Measurements from ENCODE around the gene VKORC1.

Gene VKORC1

DNA sequence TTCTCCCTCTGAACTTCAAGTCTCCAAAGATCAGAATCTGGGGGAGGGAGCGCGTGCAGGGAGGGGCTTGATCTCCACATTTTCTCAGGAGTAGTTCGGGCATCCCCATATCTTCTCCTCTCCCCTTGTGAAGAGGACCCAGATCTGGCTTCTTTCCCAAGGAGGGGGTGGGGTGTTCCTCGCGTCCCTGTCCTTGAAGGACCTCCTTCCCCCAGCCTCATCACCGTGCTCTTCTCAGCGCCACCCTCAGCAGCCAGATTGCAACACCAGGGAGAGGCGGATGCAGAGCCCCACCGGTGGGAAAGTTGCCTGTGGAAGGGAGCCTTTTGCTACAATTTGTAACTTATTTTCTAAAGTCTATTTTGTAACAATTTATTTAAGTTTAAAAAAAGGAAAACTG lies 11.5 kb downstream of the VKORC1 start:
- in situ Hi-C loops (cut with MboI; ENCODE audit: low sequenced_read_pairs): no loop called here

DNA sequence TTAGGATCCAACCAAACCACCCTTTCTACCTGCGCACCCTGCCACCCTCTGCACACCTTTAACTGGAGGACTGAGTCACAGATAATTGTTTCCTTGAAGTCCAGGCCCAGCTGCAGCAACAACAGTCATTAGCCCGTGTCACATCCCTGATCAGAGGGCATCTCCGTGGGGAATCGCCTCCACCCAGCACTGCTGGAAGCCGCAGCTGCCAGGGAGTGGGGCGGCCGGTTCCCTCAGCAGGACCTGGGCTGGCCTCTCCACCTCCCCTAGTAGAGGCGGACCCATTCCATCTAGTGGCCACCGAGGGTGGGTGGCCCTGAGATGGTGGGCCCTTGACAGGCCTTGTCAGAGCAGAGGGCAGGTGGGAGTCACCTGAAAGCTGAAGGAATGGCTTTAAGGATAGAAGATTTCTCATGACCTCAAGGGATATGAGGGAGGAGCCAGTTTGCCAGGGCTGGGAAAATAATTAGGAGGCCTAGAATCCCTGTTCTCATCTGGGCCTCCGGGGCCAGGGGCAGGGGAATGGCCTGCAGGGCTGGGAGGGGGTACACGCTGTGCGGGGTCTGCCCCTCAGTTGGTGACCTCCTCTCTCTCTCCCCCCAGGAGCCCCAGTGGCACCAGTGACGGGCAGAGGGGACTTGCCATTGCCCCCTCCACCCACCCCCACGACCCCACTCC lies 12.1 kb downstream of the VKORC1 start:
- in situ Hi-C loops (cut with MboI; ENCODE audit: low sequenced_read_pairs): no loop called here

DNA sequence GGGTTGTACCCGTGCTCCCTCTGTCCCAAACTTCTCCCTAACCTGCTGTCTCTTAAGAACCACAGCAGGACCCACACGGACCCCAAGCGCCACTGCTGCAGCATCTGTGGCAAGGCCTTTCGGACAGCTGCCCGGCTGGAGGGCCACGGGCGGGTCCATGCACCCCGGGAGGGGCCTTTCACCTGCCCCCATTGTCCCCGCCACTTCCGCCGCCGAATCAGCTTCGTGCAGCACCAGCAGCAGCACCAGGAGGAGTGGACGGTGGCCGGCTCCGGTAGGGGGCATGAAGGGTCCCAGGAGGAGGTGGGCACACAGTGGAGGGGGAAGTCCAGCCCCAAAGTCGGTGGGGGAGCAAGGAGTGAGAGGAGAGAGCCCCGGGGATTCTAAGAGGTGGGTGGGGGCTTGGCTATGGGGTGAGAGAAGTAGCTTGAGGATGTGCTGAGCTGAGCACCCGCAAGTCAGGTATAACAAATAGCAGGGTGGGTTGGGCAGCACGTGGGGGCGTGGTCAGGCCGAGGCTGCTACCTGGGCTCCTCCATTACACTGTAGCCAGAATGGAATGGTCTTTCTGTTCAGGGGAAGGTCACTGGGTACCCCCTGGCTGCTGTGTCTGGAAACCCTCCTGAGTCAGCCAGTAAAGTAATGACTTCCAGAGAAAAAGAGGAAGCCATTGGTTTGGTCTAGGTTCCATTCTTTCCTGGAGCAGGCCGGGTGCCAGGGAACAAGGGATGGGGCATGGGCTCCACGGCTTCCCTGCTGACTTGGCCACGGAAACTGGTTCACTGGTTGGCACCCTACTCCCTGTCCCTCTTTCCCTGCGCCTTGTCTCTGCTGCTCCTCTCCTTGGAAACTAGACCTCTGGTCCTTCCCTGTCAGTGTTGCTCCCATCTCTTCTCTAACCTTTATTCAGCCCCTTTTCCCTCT lies 12.9 kb downstream of the VKORC1 start:
- in situ Hi-C loops (cut with MboI; ENCODE audit: low sequenced_read_pairs): no loop called here

DNA sequence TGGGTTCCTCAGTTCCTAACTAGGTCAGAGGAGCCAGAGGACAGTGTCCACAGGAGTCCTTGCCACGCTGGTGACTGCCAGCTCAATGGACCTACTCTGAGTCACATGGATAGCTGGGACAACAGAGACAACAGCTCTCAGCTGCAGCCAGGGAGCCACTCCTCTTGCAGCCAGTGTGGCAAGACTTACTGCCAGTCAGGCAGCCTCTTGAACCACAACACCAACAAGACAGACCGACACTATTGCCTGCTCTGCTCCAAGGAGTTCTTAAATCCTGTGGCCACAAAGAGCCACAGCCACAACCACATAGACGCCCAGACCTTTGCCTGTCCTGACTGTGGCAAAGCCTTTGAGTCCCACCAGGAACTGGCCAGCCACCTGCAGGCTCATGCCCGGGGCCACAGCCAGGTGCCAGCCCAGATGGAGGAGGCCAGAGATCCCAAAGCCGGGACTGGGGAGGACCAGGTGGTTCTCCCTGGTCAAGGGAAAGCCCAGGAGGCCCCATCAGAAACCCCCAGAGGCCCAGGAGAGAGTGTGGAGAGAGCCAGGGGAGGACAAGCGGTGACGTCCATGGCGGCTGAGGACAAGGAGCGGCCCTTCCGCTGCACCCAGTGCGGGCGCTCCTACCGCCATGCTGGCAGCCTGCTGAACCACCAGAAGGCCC lies 13.7 kb downstream of the VKORC1 start:
- in situ Hi-C loops (cut with MboI; ENCODE audit: low sequenced_read_pairs): no loop called here

DNA sequence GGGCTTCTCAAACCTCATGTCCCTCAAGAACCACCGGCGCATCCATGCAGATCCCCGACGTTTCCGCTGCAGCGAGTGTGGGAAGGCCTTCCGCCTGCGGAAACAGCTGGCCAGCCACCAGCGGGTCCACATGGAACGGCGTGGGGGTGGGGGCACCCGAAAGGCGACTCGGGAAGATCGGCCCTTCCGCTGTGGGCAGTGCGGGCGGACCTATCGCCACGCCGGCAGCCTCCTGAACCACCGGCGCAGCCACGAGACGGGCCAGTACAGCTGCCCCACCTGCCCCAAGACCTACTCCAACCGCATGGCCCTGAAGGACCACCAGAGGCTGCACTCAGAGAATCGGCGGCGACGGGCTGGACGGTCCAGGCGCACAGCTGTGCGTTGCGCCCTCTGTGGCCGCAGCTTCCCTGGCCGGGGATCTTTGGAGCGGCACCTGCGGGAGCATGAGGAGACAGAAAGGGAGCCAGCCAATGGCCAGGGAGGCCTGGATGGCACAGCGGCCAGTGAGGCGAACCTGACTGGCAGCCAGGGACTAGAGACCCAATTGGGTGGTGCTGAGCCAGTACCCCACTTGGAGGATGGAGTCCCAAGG lies 14.5 kb downstream of the VKORC1 start:
- in situ Hi-C loops (cut with MboI; ENCODE audit: low sequenced_read_pairs): no loop called here

DNA sequence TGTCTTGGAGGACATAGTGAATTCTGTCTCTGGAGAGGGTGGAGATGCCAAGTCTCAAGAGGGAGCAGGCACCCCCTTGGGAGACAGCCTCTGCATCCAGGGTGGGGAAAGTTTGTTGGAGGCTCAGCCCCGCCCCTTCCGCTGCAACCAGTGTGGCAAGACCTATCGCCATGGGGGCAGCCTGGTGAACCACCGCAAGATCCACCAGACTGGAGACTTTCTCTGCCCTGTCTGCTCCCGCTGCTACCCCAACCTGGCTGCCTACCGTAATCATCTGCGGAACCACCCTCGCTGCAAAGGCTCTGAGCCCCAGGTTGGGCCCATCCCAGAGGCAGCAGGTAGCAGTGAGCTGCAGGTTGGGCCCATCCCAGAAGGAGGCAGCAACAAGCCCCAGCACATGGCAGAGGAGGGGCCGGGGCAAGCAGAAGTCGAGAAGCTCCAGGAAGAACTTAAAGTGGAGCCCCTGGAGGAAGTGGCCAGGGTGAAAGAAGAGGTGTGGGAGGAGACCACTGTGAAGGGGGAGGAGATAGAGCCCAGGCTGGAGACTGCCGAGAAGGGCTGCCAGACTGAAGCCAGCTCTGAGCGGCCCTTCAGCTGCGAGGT lies 15.2 kb downstream of the VKORC1 start:
- in situ Hi-C loops (cut with MboI; ENCODE audit: low sequenced_read_pairs): no loop called here

DNA sequence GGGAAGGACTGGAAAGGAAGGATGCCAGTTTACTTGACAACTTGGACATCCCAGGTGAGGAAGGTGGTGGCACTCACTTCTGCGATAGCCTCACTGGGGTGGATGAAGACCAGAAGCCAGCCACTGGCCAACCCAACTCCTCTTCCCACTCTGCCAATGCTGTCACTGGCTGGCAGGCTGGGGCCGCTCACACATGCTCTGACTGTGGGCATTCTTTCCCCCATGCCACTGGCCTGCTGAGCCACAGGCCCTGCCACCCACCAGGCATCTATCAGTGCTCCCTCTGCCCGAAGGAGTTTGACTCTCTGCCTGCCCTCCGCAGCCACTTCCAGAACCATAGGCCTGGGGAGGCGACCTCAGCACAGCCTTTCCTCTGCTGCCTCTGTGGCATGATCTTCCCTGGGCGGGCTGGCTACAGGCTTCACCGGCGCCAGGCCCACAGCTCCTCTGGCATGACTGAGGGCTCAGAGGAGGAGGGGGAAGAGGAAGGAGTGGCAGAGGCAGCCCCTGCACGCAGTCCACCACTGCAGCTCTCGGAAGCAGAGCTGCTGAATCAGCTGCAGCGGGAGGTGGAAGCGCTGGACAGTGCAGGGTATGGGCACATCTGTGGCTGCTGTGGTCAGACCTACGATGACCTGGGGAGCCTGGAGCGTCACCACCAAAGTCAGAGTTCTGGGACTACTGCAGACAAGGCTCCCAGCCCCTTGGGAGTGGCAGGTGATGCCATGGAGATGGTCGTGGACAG lies 15.8 kb downstream of the VKORC1 start:
- in situ Hi-C loops (cut with MboI; ENCODE audit: low sequenced_read_pairs): no loop called here

DNA sequence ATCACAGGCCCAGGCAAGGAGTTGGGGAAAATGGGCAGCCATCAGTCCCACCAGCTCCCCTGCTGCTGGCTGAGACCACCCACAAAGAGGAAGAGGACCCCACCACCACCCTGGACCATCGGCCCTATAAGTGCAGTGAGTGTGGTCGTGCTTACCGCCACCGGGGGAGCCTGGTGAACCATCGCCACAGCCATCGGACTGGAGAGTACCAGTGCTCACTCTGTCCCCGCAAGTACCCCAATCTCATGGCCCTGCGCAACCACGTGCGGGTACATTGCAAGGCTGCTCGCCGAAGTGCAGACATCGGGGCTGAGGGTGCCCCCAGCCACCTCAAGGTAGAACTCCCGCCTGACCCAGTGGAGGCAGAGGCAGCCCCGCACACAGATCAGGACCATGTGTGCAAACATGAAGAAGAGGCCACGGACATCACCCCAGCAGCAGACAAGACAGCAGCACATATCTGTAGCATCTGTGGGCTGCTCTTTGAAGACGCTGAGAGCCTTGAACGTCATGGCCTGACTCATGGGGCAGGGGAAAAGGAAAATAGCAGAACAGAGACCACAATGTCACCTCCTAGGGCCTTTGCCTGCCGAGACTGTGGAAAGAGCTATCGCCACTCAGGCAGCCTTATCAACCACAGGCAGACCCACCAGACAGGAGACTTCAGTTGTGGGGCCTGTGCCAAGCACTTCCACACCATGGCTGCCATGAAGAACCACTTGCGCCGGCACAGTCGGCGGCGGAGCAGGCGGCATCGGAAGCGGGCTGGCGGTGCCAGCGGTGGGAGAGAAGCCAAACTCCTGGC lies 16.8 kb downstream of the VKORC1 start:
- in situ Hi-C loops (cut with MboI; ENCODE audit: low sequenced_read_pairs): no loop called here

DNA sequence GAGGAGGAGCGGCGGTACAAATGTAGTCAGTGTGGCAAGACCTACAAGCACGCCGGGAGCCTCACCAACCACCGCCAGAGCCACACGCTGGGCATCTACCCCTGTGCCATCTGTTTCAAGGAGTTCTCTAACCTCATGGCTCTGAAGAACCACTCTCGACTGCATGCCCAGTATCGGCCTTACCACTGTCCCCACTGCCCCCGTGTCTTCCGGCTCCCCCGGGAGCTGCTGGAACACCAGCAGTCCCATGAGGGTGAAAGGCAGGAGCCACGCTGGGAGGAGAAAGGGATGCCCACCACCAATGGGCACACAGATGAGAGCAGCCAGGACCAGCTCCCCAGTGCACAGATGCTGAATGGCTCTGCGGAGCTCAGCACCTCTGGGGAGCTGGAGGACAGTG lies 17.6 kb downstream of the VKORC1 start:
- in situ Hi-C loops (cut with MboI; ENCODE audit: low sequenced_read_pairs): no loop called here

DNA sequence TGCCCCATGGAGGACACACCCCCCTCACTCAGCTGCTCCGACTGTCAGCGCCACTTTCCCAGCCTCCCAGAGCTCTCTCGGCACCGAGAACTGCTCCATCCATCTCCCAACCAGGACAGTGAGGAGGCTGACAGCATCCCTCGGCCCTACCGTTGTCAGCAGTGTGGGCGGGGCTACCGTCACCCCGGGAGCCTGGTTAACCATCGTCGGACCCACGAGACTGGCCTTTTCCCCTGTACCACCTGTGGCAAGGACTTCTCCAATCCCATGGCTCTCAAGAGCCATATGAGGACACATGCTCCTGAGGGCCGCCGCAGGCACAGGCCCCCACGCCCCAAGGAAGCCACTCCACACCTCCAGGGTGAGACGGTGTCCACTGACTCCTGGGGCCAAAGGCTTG lies 18.3 kb downstream of the VKORC1 start:
- in situ Hi-C loops (cut with MboI; ENCODE audit: low sequenced_read_pairs): no loop called here

DNA sequence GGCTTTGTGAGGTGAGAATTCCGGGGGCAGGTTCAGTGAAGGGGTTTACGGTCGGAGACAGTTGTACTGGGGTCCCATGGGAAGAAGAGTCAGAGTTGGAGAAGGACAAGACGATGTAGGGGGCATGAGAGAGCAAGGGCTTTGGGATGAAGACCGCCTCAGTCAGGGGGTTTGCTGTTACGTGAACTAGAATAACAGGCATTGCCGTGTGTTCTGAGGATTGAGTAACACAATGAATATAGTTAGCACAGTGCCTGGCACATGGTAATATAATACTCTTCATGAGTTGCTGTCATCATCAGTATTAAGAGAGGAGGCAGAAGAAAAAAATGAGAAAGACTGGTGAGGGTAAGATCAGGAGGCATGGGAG lies 19.8 kb downstream of the VKORC1 start:
- in situ Hi-C loops (cut with MboI; ENCODE audit: low sequenced_read_pairs): no loop called here

DNA sequence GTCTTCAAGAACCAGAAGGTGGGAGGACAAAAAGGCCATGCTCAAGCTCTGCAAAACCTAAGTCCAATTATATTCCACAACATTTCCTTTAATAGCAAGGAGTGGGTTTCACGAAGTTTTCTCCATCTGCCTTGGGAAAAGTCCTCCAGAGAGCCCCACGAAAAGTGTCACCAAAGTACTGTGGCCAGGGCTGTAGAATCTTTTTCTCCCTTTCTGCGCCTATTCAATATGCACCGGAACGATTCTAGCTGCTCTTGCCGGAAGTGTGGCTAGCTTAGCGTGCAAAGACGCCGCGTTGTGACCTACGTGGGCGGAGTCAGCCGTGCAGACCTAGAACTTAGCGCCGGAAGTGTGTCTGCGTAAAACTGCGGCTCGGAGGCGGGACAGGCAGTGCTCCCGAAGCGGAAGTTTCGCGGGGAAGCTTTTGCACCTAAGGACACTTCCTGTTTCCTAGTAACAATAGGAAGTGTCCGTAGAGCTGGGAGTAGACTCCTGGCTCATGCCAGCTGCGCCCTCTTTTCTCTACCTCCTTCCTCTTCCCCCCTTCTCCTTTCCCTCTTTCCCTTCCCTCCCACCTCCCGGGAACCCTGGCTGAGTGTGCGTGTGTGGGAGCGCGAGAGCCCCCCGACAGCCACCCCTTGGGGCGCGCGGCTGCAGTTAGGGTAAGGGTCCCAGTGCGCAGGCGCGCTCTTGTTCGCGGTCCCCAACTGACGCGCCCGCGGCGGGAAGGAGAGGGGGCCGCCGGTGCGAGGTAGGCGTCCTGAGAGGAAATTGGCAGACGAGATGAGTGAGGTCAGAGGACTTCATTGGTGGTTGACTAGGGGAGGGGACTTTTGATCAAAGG lies 20.4 kb downstream of the VKORC1 start, which contains the start of the genes ZNF646 and ZNF668:
ZNF646 (plus strand) TSS at position 453 of the 844 bp plus-strand sequence. CDS start 1,903 bp downstream, outside the sequence.
ZNF668 (minus strand) TSS at position 271 of the 844 bp plus-strand sequence. CDS start 9,781 bp downstream, outside the sequence.
- in situ Hi-C loops (cut with MboI; ENCODE audit: low sequenced_read_pairs): no loop called here

DNA sequence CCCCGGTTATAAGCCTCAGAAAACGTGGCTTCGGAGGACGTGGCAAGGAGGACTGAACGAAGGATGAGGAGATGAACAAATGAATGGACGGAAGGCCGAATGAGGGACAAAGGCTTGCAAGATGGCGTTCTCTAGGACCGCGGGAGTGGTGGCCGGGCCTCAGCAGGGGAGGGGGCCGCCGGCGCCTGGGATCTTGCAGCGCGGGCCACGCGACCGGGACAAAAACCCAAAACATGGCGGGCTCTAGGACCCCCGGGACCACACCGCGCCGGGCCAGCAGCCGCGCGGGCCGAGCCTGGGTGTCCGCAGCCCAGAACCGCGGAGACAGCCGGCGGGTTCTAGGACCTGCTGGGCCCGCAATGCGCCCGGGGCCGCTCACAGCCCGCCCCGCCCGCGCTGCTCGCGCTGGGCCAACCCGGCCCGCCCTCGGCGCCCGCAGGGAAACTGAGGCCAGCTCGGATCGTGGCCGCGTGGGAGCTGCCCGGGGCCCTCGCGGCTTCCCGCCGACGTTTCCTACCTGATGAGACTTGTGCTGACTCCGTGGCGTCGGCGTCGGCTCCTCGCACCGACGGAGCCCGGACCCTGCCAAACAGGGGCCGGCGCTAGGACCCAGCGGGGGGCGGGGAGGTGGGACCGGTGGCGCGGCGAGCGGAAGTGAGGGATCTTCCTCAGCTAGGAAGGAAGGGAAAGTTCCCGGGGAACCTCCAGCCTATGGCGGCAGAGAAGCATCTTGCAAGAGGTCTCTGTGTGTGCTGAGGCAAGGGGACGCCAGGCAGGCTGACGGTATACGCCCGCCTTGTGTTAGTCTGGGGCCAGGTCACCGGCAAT lies 21.2 kb downstream of the VKORC1 start:
- in situ Hi-C loops (cut with MboI; ENCODE audit: low sequenced_read_pairs): no loop called here

DNA sequence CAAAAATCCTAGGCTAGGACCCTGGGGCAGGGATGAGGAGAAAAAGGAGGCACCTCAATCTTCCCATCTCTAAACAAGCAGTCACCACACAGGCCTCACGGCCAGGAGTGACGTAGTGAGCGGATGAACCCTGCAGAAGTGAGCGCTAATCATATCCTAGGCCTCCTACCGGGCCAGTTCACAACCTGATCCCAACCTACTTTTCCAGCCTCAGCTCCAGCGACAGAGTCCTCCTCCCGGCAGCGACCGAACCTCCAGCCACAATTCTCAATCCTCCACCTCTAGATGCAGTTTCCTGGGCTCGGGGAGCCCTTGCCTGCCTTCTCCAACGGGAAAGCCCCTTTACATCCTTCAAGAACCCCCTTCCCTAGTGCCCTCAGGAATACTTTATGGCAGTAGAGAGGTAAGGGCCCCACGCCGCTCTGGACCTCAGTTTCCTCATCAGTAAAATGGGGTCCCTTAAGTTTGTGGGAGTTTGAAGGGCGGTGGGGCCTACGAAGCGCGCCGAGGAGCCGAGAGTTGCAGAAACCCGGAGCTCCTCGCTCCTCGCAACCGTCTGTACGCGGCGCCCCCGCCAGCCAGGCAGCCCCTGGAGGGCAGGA lies 22.0 kb downstream of the VKORC1 start:
- in situ Hi-C loops (cut with MboI; ENCODE audit: low sequenced_read_pairs): no loop called here

DNA sequence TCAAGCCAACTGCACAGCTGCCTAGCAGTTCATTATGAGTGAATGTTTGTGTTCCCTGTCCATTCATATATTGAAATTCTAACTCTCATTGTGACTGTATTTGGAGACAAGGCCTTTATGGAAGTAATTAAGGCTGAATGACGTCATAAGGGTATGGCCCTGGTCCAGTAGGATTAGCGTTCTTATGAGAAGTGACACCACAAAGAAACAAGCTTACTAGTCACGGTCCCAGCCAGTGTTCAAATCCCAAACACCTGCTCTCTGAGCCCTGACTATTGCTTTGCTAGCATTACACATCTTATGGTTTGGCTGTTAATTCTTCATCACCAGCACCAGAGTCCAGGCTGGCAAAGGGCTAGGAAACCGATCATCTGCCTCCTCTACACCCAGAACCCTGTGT lies 22.7 kb downstream of the VKORC1 start:
- in situ Hi-C loops (cut with MboI; ENCODE audit: low sequenced_read_pairs): no loop called here

DNA sequence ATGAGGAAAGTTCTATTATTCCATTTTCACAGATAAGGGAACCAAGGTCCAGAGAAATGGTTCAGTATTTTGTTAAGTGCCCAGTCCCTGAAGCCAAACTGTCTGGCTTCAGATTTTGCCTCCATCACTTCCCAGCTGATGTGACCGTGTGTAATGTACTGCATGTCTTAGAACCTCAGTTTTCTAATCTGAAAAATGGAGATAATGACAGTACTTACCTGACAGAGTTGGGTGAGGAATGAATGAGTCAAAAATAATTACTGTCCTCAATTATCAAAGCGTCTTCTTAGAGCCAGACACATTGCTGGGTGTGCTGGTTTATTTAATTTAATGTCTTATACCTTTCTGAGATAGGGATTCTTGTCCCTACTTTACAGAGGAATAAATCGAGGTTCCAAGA lies 27.3 kb downstream of the VKORC1 start:
- in situ Hi-C loops (cut with MboI; ENCODE audit: low sequenced_read_pairs): no loop called here

DNA sequence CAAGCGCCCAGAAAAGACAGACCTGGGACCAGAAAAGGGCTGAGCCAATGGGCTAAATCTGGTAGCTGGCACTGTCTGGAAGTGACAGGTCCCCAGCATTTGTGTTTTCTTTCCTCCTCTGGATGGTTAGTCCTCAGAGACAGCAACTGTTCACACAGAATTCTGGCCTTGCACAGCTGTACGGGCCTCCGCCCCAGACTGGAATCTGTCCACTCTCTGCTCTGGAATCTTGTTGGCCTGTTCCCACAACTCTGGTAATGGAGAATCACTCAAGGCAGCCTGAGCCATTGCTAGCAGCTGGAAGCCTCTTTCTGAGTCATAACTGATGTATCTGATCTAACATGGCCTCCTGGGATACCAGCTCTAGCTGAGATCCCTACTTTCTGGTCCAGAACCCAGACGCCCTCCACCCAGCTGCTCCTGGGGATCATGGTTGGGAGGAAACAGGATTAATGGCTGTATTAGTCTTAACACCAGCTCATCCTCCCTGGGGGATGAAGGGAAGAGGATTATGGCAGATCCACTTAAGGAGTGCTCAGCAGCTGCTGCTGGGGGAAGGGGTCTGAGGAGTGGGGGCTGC lies 29.6 kb downstream of the VKORC1 start:
- in situ Hi-C loops (cut with MboI; ENCODE audit: low sequenced_read_pairs): no loop called here

Measured in HL-60/S4 (cell line).